Thyroid gland (tissue), 4 donors: ENCODE data around the gene HTR7. TPM values are rescaled to one million over a fixed set of nuclear protein-coding genes. Genes with fewer than 3 reads are reported as not detected.

Experiments used
- DNase-seq, 2 donors: peaks; one replicate each; pipeline ENCODE4 v3.0.0-alpha.2; 2019
- H3K27ac ChIP-seq, 3 donors: fragments of 200-600 bp; sonication (generic); 1 replicate in 2 of 3; 2 replicates in 1 of 3; pipeline ENCODE4 v1.5.1; 2016 to 2019; ENCODE audit warnings: mild to moderate bottlenecking in 1 of 3, moderate library complexity in 1 of 3
- H3K27me3 ChIP-seq: fragments of 200-600 bp; sonication (generic); one replicate; pipeline ENCODE4 v1.5.1; 2019
- H3K36me3 ChIP-seq, 2 donors: fragments of 200-600 bp; sonication (generic); one replicate each; pipeline ENCODE4 v1.5.1; 2016 to 2019
- H3K4me1 ChIP-seq, 2 donors: fragments of 200-600 bp; sonication (generic); one replicate each; pipeline ENCODE4 v1.5.1; 2017 to 2019
- H3K4me3 ChIP-seq, 3 donors: fragments of 200-600 bp; sonication (generic); replicated peaks in 1 of 3; 1 replicate in 2 of 3; 2 replicates in 1 of 3; pipeline ENCODE4 v1.5.1; 2016; ENCODE audit warnings: mild to moderate bottlenecking in 1 of 3
- H3K9me3 ChIP-seq: fragments of 200-600 bp; sonication (generic); one replicate; pipeline ENCODE4 v1.5.1; 2017
- POLR2A ChIP-seq, 2 donors: fragments of 450-650 bp; IDR thresholded peaks; one replicate each; pipeline ENCODE4 v1.6.1; 2017; ENCODE audit warnings: antibody characterized with exemption in 2 of 2, mild to moderate bottlenecking in 2 of 2, moderate library complexity in 1 of 2
- WGBS, 2 donors: methylation state at CpG; one replicate each; pipeline ENCODE4 v1.1.5; 2017; 5-methylcytosine and 5-hydroxymethylcytosine counted together
- intact Hi-C: fragments of 100-400 bp; cut with DNase I; formaldehyde crosslinking; loops from one replicate; pipeline ENCODE4 v1.15.1; 2023
- total RNA-seq, 4 donors: library from RNA; depleted of rRNA; stranded (reverse); fragments of >200 nt; gene quantifications; one replicate each; pipeline ENCODE4 v1.2.3, GENCODE V29; 2016
- TF ChIP-seq, protein P1 (sequence below), 6 experiments: fragments of 200-600 bp in 3 of 6; fragments of 450-650 bp in 3 of 6; sonication (generic) in 3 of 6; IDR thresholded peaks; one replicate each; pipeline ENCODE4 v1.5.1; 2016 to 2019; ENCODE audit warnings: antibody characterized with exemption in 6 of 6, mild to moderate bottlenecking in 2 of 6, inconsistent platforms in 1 of 6, moderate library complexity in 1 of 6

The HTR7 gene
- total RNA-seq, 4 donors from 2014 or later = 0.29 TPM; not detected in 3

DNA sequence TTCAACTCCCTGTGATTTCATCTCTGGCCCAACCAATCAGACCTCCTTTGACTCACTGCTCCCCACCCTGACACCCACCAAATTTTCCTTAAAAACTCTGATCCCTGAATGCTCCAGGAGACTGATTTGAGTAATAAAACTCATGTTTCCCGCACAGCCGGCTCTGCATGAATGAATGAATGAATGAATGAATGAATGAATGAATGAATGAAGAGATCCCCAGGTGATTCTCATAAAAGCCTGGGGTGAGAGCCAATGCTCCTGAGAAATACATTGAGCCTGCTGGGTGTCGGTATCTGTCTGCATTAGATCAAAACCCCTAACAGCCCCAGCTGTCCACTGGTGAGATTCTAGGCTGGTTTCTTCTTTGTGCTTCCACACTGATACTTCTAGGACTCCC, 58.7 kb downstream of the HTR7 start:
- no peaks in the 10 kb centered on the region for H3K36me3 ChIP-seq
- intact Hi-C loops = no loop called here
- H3K4me1 ChIP-seq = no peaks in the 10 kb centered on the region
- H3K9me3 ChIP-seq = no peaks in the 10 kb centered on the region
- WGBS, 2 donors = 94 to 95% methylated on average over 3 of the region's 3 CpGs
- no peaks in the 10 kb centered on the region for H3K27me3 ChIP-seq
- no peak overlapping the region for H3K27ac ChIP-seq
- no peak overlapping the region for H3K4me3 ChIP-seq
- TF ChIP-seq, protein P1, sequence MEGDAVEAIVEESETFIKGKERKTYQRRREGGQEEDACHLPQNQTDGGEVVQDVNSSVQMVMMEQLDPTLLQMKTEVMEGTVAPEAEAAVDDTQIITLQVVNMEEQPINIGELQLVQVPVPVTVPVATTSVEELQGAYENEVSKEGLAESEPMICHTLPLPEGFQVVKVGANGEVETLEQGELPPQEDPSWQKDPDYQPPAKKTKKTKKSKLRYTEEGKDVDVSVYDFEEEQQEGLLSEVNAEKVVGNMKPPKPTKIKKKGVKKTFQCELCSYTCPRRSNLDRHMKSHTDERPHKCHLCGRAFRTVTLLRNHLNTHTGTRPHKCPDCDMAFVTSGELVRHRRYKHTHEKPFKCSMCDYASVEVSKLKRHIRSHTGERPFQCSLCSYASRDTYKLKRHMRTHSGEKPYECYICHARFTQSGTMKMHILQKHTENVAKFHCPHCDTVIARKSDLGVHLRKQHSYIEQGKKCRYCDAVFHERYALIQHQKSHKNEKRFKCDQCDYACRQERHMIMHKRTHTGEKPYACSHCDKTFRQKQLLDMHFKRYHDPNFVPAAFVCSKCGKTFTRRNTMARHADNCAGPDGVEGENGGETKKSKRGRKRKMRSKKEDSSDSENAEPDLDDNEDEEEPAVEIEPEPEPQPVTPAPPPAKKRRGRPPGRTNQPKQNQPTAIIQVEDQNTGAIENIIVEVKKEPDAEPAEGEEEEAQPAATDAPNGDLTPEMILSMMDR (IDR thresholded peaks at IDR 0.05) = no peak
- no peak for TF ChIP-seq POLR2A (IDR thresholded peaks at IDR 0.05)
- DNase-seq = no peak

DNA sequence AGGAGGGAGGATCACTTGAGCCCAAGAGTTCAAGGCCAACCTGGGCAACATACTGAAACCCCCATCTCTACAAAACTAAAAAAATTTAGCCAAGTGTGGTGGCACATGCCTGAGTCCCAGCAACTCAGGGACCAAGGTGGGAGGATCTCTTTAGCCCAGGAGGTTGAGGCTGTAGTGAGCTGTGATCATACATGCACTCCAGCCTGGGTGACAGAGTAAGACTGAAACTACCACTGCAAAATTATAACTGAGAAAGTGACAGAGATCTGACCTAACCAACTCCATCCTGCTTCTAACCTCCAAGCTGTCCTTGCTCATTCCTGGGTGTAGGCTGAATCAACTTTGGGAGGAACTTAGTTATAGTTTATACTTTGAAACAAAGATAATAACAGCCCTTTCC, 59.4 kb downstream of the HTR7 start:
- no peak for TF ChIP-seq POLR2A (IDR thresholded peaks at IDR 0.05)
- TF ChIP-seq, protein P1 (IDR thresholded peaks at IDR 0.05) = no peak
- H3K9me3 ChIP-seq = no peaks in the 10 kb centered on the region
- H3K4me1 ChIP-seq = no peaks in the 10 kb centered on the region
- no peak for DNase-seq
- H3K36me3 ChIP-seq = no peaks in the 10 kb centered on the region
- no peak overlapping the region for H3K27ac ChIP-seq
- intact Hi-C loops = no loop called here
- H3K27me3 ChIP-seq = no peaks in the 10 kb centered on the region
- H3K4me3 ChIP-seq = no peak overlapping the region

DNA sequence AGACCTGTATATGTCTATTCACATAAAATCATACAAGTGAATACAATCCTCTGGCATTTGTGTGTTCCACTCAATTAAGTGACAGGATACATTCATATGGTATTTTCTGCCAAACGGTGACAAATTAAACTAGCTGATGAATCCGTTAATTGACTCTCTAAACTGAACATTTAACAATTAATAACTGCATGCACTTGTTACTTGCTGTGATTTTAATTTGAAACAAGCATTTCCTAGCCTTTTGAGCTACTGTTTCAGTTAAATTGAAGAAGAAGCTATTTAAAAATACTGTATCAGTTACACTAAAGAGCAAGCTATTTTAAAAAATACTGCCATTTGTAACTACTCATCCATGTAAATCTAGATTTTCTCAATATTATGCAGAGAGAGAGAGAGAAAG, 67.4 kb downstream of the HTR7 start:
- intact Hi-C loops = no loop called here

DNA sequence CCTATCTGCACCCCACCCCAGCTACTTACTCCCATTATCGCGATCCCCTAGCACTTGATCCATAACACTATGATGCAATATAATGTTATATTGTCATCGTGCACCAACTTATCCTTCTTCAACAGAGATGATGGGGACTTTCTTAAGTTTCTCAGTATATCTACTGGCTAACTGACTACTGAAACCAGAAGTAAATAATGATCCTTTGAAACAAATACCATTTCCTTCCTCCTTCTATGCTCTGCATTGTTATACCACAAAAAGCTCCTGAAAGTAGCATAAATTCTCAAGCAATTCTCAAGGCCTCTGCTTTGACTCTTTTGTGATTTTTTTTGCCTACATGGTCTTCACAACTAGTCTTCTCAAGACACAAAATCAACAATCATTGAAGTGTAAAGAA, 68.9 kb downstream of the HTR7 start:
- DNase-seq = no peak
- WGBS, 2 donors = 63 to 71% methylated on average over 3 of the region's 3 CpGs
- Histone ChIP-seq H3K9me3 (no peaks in the 10 kb centered on the region), H3K36me3 (no peaks in the 10 kb centered on the region), H3K4me3 (no peak overlapping the region), H3K4me1 (no peaks in the 10 kb centered on the region), H3K27me3 (no peaks in the 10 kb centered on the region), H3K27ac (no peak overlapping the region)
- intact Hi-C loops = no loop called here
- TF ChIP-seq, protein P1 (IDR thresholded peaks at IDR 0.05) = no peak
- TF ChIP-seq POLR2A (IDR thresholded peaks at IDR 0.05) = no peak

More for the DNA sequence above, 67.4 kb downstream of the HTR7 start:
- no peak for TF ChIP-seq POLR2A (IDR thresholded peaks at IDR 0.05)
- TF ChIP-seq, protein P1 (IDR thresholded peaks at IDR 0.05) = no peak
- WGBS, 2 donors = 87 to 90% methylated on average over 2 of the region's 2 CpGs
- no peaks in the 10 kb centered on the region for H3K27me3 ChIP-seq
- no peaks in the 10 kb centered on the region for H3K9me3 ChIP-seq
- H3K4me1 ChIP-seq = no peaks in the 10 kb centered on the region
- H3K36me3 ChIP-seq = no peaks in the 10 kb centered on the region
- no peak for DNase-seq
- no peak overlapping the region for H3K27ac ChIP-seq
- no peak overlapping the region for H3K4me3 ChIP-seq

DNA sequence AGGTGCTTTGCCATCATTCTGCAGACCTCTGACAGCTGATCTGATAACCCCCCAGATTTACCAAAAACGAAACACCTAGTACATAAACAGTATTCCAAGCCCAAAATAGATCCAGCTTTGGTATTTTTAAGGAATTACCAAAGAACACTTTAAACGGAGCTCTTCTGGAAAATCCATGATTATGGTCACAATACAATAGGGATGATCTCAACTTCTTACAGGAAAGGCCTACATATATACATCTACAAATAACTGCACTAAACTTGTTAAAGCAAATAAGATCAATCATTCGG, 69.7 kb downstream of the HTR7 start:
- TF ChIP-seq POLR2A (IDR thresholded peaks at IDR 0.05) = no peak
- TF ChIP-seq, protein P1 (IDR thresholded peaks at IDR 0.05) = peak in 1 of 6 experiments; percentile 8
- Histone ChIP-seq H3K9me3 (no peaks in the 10 kb centered on the region), H3K4me1 (no peaks in the 10 kb centered on the region), H3K27ac (no peak overlapping the region), H3K4me3 (no peak overlapping the region), H3K36me3 (no peaks in the 10 kb centered on the region), H3K27me3 (no peaks in the 10 kb centered on the region)
- 66 to 73% methylated on average over 3 of the region's 3 CpGs for WGBS, 2 donors
- intact Hi-C loops = no loop called here
- DNase-seq = no peak
